SK-N-SH treated with all-trans-retinoic acid at 6 μM for 48 hours (cell line): ENCODE data around the gene CGNL1.

Experiments
- ATAC-seq: fragments of 200-7000 bp; cut with Tn5 transposase; 3 replicates; pipeline ENCODE4 v1.9.1; 2020; ENCODE audit warnings: mild to moderate bottlenecking, moderate library complexity
- ARNTL ChIP-seq: fragments of 450-650 bp; formaldehyde crosslinking; IDR thresholded peaks from 2 replicates; pipeline ENCODE4 v1.5.0; 2020; ENCODE audit warnings: low read depth, mild to moderate bottlenecking, moderate library complexity, borderline replicate concordance
- BACH2 ChIP-seq: fragments of 250-450 bp; sonication (Bioruptor Pico); IDR thresholded peaks from 2 replicates; pipeline ENCODE4 v1.9.0; 2021; ENCODE audit warnings: mild to moderate bottlenecking, borderline replicate concordance
- CSDC2 ChIP-seq: fragments of 250-450 bp; sonication (Bioruptor Pico); IDR thresholded peaks from 2 replicates; pipeline ENCODE4 v1.5.0; 2020; ENCODE audit warnings: mild to moderate bottlenecking, moderate library complexity
- ESRRG ChIP-seq: fragments of 250-450 bp; sonication (Bioruptor Pico); IDR thresholded peaks from 2 replicates; pipeline ENCODE4 v1.6.1; 2021; ENCODE audit warnings: mild to moderate bottlenecking
- GLIS3 ChIP-seq: fragments of 250-450 bp; sonication (Bioruptor Pico); IDR thresholded peaks from 2 replicates; pipeline ENCODE4 v1.5.0; 2020; ENCODE audit warnings: mild to moderate bottlenecking, moderate library complexity
- ISL1 ChIP-seq: fragments of 250-450 bp; sonication (Bioruptor Pico); IDR thresholded peaks from 2 replicates; pipeline ENCODE4 v2.1.2; 2022; ENCODE audit warnings: mild to moderate bottlenecking, moderate library complexity
- OSR1 ChIP-seq: fragments of 250-450 bp; sonication (Bioruptor Pico); IDR thresholded peaks from 2 replicates; pipeline ENCODE4 v1.8.0; 2022; ENCODE audit warnings: moderate library complexity, mild to moderate bottlenecking, inconsistent platforms
- PPARA ChIP-seq: fragments of 250-450 bp; sonication (Bioruptor Pico); IDR thresholded peaks from 2 replicates; pipeline ENCODE4 v1.5.0; 2020; ENCODE audit warnings: mild to moderate bottlenecking, borderline replicate concordance
- RARB ChIP-seq: fragments of 250-450 bp; sonication (Bioruptor Pico); IDR thresholded peaks from 2 replicates; pipeline ENCODE4 v1.8.0; 2021; ENCODE audit warnings: mild to moderate bottlenecking, moderate library complexity
- SNAI2 ChIP-seq: fragments of 250-450 bp; sonication (Bioruptor Pico); IDR thresholded peaks from 2 replicates; pipeline ENCODE4 v1.5.0; 2020; ENCODE audit warnings: mild to moderate bottlenecking, moderate library complexity
- TCF4 ChIP-seq: fragments of 250-450 bp; sonication (Bioruptor Pico); IDR thresholded peaks from 2 replicates; pipeline ENCODE4 v1.8.0; 2021; ENCODE audit warnings: mild to moderate bottlenecking, moderate library complexity, borderline replicate concordance
- ZFP3 ChIP-seq: fragments of 250-450 bp; sonication (Bioruptor Pico); IDR thresholded peaks from 2 replicates; pipeline ENCODE4 v1.5.0; 2020; ENCODE audit warnings: mild to moderate bottlenecking, moderate library complexity
- ZFP30 ChIP-seq: fragments of 450-650 bp; formaldehyde crosslinking; IDR thresholded peaks from 2 replicates; pipeline ENCODE4 v1.5.0; 2022; ENCODE audit warnings: mild to moderate bottlenecking, moderate library complexity
- ZNF565 ChIP-seq: fragments of 450-650 bp; formaldehyde crosslinking; conservative IDR thresholded peaks from 2 replicates; pipeline ENCODE4 v1.5.0; 2020; ENCODE audit warnings: low read depth, mild to moderate bottlenecking, moderate library complexity
- ZNF70 ChIP-seq: fragments of 450-650 bp; formaldehyde crosslinking; IDR thresholded peaks from 2 replicates; pipeline ENCODE4 v1.5.0; 2020; ENCODE audit warnings: mild to moderate bottlenecking, moderate library complexity
- ZNF8 ChIP-seq: fragments of 450-650 bp; formaldehyde crosslinking; IDR thresholded peaks from 2 replicates; pipeline ENCODE4 v1.5.0; 2020; ENCODE audit warnings: mild to moderate bottlenecking, moderate library complexity
- TF ChIP-seq, protein P1 (sequence below): fragments of 250-450 bp; sonication (Bioruptor Pico); IDR thresholded peaks from 2 replicates; pipeline ENCODE4 v1.5.1; 2021; ENCODE audit warnings: mild to moderate bottlenecking, moderate library complexity
- TF ChIP-seq, protein P2 (sequence below): fragments of 250-450 bp; sonication (Bioruptor Pico); IDR thresholded peaks from 2 replicates; pipeline ENCODE4 v1.8.0; 2021; ENCODE audit warnings: low read depth, mild to moderate bottlenecking, moderate library complexity, borderline replicate concordance
- TF ChIP-seq, protein P3 (sequence below): fragments of 250-450 bp; sonication (Bioruptor Pico); IDR thresholded peaks from 2 replicates; pipeline ENCODE4 v1.8.0; 2020; ENCODE audit warnings: mild to moderate bottlenecking, moderate library complexity, borderline replicate concordance
- TF ChIP-seq, protein P4 (sequence below): fragments of 250-450 bp; sonication (Bioruptor Pico); IDR thresholded peaks from 2 replicates; pipeline ENCODE4 v1.5.0; 2020; ENCODE audit warnings: mild to moderate bottlenecking, moderate library complexity

CGNL1 gene

DNA sequence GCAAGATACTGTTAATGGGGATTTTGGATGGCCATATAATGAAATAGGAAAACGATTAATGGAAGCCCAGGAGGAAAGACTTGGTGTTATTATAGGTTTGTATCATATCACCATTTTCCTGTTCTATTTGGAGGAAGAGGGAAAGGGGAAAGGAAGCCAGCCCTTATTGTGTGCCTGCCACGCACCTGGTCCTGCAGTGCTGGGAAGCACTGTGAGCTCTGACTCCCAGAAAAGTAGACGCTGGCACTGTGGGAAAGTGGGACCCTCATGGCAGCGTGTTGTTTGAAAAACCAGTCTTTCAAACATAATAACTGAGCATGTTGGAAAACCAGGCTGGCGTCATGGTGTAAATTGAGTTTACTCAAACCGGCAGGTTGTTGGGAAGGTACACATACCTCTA lies 22.0 kb downstream of the CGNL1 start:
- no peak for TF ChIP-seq ZNF565 (CRISPR knock-in tag)
- no peak for TF ChIP-seq ZNF70 (CRISPR knock-in tag)
- TF ChIP-seq ISL1 (CRISPR knock-in tag): no peak
- TF ChIP-seq SNAI2 (CRISPR knock-in tag): no peak
- TF ChIP-seq, protein P1, sequence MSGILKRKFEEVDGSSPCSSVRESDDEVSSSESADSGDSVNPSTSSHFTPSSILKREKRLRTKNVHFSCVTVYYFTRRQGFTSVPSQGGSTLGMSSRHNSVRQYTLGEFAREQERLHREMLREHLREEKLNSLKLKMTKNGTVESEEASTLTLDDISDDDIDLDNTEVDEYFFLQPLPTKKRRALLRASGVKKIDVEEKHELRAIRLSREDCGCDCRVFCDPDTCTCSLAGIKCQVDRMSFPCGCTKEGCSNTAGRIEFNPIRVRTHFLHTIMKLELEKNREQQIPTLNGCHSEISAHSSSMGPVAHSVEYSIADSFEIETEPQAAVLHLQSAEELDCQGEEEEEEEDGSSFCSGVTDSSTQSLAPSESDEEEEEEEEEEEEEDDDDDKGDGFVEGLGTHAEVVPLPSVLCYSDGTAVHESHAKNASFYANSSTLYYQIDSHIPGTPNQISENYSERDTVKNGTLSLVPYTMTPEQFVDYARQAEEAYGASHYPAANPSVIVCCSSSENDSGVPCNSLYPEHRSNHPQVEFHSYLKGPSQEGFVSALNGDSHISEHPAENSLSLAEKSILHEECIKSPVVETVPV (CRISPR knock-in tag): no peak
- TF ChIP-seq, protein P2, sequence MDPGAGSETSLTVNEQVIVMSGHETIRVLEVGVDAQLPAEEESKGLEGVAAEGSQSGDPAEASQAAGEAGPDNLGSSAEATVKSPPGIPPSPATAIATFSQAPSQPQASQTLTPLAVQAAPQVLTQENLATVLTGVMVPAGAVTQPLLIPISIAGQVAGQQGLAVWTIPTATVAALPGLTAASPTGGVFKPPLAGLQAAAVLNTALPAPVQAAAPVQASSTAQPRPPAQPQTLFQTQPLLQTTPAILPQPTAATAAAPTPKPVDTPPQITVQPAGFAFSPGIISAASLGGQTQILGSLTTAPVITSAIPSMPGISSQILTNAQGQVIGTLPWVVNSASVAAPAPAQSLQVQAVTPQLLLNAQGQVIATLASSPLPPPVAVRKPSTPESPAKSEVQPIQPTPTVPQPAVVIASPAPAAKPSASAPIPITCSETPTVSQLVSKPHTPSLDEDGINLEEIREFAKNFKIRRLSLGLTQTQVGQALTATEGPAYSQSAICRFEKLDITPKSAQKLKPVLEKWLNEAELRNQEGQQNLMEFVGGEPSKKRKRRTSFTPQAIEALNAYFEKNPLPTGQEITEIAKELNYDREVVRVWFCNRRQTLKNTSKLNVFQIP (CRISPR knock-in tag): no peak
- TF ChIP-seq, protein P3, sequence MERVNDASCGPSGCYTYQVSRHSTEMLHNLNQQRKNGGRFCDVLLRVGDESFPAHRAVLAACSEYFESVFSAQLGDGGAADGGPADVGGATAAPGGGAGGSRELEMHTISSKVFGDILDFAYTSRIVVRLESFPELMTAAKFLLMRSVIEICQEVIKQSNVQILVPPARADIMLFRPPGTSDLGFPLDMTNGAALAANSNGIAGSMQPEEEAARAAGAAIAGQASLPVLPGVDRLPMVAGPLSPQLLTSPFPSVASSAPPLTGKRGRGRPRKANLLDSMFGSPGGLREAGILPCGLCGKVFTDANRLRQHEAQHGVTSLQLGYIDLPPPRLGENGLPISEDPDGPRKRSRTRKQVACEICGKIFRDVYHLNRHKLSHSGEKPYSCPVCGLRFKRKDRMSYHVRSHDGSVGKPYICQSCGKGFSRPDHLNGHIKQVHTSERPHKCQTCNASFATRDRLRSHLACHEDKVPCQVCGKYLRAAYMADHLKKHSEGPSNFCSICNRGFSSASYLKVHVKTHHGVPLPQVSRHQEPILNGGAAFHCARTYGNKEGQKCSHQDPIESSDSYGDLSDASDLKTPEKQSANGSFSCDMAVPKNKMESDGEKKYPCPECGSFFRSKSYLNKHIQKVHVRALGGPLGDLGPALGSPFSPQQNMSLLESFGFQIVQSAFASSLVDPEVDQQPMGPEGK (CRISPR knock-in tag): no peak
- TF ChIP-seq CSDC2 (CRISPR knock-in tag): no peak
- no peak for TF ChIP-seq ARNTL (CRISPR knock-in tag)
- TF ChIP-seq, protein P4, sequence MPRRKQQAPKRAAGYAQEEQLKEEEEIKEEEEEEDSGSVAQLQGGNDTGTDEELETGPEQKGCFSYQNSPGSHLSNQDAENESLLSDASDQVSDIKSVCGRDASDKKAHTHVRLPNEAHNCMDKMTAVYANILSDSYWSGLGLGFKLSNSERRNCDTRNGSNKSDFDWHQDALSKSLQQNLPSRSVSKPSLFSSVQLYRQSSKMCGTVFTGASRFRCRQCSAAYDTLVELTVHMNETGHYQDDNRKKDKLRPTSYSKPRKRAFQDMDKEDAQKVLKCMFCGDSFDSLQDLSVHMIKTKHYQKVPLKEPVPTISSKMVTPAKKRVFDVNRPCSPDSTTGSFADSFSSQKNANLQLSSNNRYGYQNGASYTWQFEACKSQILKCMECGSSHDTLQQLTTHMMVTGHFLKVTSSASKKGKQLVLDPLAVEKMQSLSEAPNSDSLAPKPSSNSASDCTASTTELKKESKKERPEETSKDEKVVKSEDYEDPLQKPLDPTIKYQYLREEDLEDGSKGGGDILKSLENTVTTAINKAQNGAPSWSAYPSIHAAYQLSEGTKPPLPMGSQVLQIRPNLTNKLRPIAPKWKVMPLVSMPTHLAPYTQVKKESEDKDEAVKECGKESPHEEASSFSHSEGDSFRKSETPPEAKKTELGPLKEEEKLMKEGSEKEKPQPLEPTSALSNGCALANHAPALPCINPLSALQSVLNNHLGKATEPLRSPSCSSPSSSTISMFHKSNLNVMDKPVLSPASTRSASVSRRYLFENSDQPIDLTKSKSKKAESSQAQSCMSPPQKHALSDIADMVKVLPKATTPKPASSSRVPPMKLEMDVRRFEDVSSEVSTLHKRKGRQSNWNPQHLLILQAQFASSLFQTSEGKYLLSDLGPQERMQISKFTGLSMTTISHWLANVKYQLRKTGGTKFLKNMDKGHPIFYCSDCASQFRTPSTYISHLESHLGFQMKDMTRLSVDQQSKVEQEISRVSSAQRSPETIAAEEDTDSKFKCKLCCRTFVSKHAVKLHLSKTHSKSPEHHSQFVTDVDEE (CRISPR knock-in tag): no peak
- ATAC-seq: no peak

DNA sequence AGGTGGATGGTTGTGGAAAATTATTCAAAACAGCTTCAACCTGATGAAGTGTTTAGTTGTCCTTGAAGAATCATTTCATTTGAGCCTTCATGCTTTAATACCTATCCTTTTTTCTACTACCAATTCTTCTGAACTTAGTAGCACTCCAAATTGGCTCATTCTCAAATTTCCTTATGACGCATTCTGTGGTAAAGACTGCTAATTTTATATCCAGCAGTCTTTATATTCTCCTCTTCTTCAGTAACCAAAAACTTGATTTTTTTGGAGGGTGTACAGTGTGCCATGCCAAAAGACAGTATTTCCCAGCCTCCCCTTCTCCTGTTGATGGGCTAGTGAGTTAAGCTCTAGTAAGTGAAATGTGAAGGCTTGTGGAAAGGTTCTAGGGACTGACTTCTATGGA lies 25.2 kb downstream of the CGNL1 start:
- TF ChIP-seq, protein P4 (CRISPR knock-in tag): no peak
- TF ChIP-seq BACH2 (CRISPR knock-in tag) (no peak), RARB (CRISPR knock-in tag) (no peak)
- no peak for ATAC-seq

DNA sequence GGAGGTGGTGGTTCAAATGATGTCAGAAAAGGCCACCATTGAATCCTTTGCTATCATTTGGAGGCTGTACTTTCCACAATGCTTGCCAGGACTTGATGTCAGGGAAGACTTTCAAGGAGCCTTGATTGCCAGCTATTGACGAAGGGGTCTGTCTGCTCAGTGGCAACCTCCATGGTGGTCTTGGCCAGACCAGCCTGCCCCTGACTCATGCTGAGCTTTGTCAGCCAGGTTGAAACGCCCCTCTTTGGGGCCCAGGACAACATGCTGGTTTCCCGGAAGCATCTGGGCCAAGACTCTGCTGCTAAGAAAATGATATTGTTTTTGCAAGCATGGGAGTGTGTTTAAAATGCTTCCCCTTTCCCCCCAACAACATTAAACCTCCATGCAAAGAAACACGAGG lies 26.7 kb downstream of the CGNL1 start:
- TF ChIP-seq SNAI2 (CRISPR knock-in tag) (no peak), ISL1 (CRISPR knock-in tag) (no peak), OSR1 (CRISPR knock-in tag) (no peak), PPARA (CRISPR knock-in tag) (no peak), RARB (CRISPR knock-in tag) (no peak), ZFP3 (CRISPR knock-in tag) (no peak), GLIS3 (no peak), ZFP30 (CRISPR knock-in tag) (no peak), CSDC2 (CRISPR knock-in tag) (no peak), ZNF8 (CRISPR knock-in tag) (no peak), ESRRG (no peak), ZNF70 (CRISPR knock-in tag) (no peak), ZNF565 (CRISPR knock-in tag) (no peak), ARNTL (CRISPR knock-in tag) (no peak), TCF4 (no peak)
- TF ChIP-seq, protein P2 (CRISPR knock-in tag): no peak
- TF ChIP-seq, protein P1 (CRISPR knock-in tag): no peak
- TF ChIP-seq, protein P4 (CRISPR knock-in tag): no peak
- ATAC-seq: no peak
